GM12892 (cell line): ENCODE measurements around the gene P2RY12.

Experiments
- POLR2A ChIP-seq: IDR thresholded peaks from 2 replicates; pipeline ENCODE4 v1.6.1; 2011; ENCODE audit warnings: low read depth, low read length, control low read depth
- TAF1 ChIP-seq: IDR thresholded peaks from 2 replicates; pipeline ENCODE4 v1.6.1; 2011; ENCODE audit warnings: low read depth, mild to moderate bottlenecking, control low read depth, low read length, borderline replicate concordance

- TF ChIP-seq POLR2A (no peak), TAF1 (no peak)
These were observed 88.3 kb downstream of the P2RY12 start for GRCh38 chr3:151296226-151296625.
